ENCODE results near the gene YWHAQ. TPM values are rescaled to one million over a fixed set of nuclear protein-coding genes. Genes with fewer than 3 reads are reported as not detected.
"Not testable (repeated sequence)": the region's sequence is repeated elsewhere in the genome, so short reads cannot be mapped to it uniquely, and the experiment has no call there.

Gene YWHAQ
- total RNA-seq, 1 donor from 2014 or later, result 279 TPM

GRCh38 chr2:9594366-9595054 is 36.3 kb downstream of the YWHAQ start:
- DNase-seq (ENCODE audit: low read depth, low spot score), result peak; percentile 41

- no peak for DNase-seq (ENCODE audit: low read depth, low spot score)
These were observed 36.9 kb downstream of the YWHAQ start for GRCh38 chr2:9593925-9594324.

GRCh38 chr2:9592699-9593098 is 38.1 kb downstream of the YWHAQ start:
- no peak for DNase-seq (ENCODE audit: low read depth, low spot score)

GRCh38 chr2:9590641-9591040 is 40.2 kb downstream of the YWHAQ start:
- DNase-seq (ENCODE audit: low read depth, low spot score), result no peak

- no peak for DNase-seq (ENCODE audit: low read depth, low spot score)
These were observed 44.3 kb downstream of the YWHAQ start for GRCh38 chr2:9586465-9586864.

GRCh38 chr2:9585486-9585885 is 45.3 kb downstream of the YWHAQ start:
- DNase-seq (ENCODE audit: low read depth, low spot score), result no peak

- DNase-seq (ENCODE audit: low read depth, low spot score), result not testable (repeated sequence)
These were observed 45.9 kb downstream of the YWHAQ start for GRCh38 chr2:9584902-9585301.

GRCh38 chr2:9582624-9583023 is 48.2 kb downstream of the YWHAQ start:
- DNase-seq (ENCODE audit: low read depth, low spot score), result no peak

GRCh38 chr2:9578467-9579235 is 52.1 kb downstream of the YWHAQ start:
- no peak for DNase-seq (ENCODE audit: low read depth, low spot score)

- no peak for DNase-seq (ENCODE audit: low read depth, low spot score)
These were observed 56.5 kb downstream of the YWHAQ start for GRCh38 chr2:9574331-9574730.

GRCh38 chr2:9573840-9574239 is 57.0 kb downstream of the YWHAQ start:
- DNase-seq (ENCODE audit: low read depth, low spot score), result no peak

GRCh38 chr2:9573013-9573720 is 57.6 kb downstream of the YWHAQ start:
- DNase-seq (ENCODE audit: low read depth, low spot score), result no peak

- no peak for DNase-seq (ENCODE audit: low read depth, low spot score)
These were observed 60.4 kb downstream of the YWHAQ start for GRCh38 chr2:9570182-9571060.

- peak; percentile 76 for DNase-seq (ENCODE audit: low read depth, low spot score)
These were observed 65.2 kb downstream of the YWHAQ start for GRCh38 chr2:9565436-9566153.

- DNase-seq (ENCODE audit: low read depth, low spot score), result no peak
These were observed 70.2 kb downstream of the YWHAQ start for GRCh38 chr2:9560628-9561027.

- DNase-seq (ENCODE audit: low read depth, low spot score), result peak; percentile 40
These were observed 71.8 kb downstream of the YWHAQ start for GRCh38 chr2:9558948-9559381.

- DNase-seq (ENCODE audit: low read depth, low spot score), result no peak
These were observed 74.6 kb downstream of the YWHAQ start for GRCh38 chr2:9556121-9556743.

GRCh38 chr2:9555297-9556120 is 75.3 kb downstream of the YWHAQ start, which contains the start of gene ADAM17:
ADAM17 (minus strand) TSS chr2:9555830; CDS start chr2:9555605, 225 bp downstream.
- DNase-seq (ENCODE audit: low read depth, low spot score), result peak; percentile 80

- DNase-seq (ENCODE audit: low read depth, low spot score), result peak; percentile 57
These were observed 75.9 kb downstream of the YWHAQ start for GRCh38 chr2:9554921-9555296.

Measured in pulmonary artery endothelial cell (primary cell).